T-helper 2 cell treated with Interferon-gamma antibody and Interleukin-4, amounts not matched to agents 100 ng/mL and 5 ng/mL, for 36 hours (primary cell): ENCODE data around the gene CTU1. TPM values are rescaled to one million over a fixed set of nuclear protein-coding genes. Genes with fewer than 3 reads are reported as not detected.

Experiments
- intact Hi-C: fragments of 100-400 bp; cut with micrococcal nuclease; formaldehyde crosslinking; loops from one replicate; pipeline ENCODE4 v1.15.1; 2023
- total RNA-seq: library from RNA; stranded (reverse); gene quantifications from 2 replicates; pipeline ENCODE4 v1.2.3, GENCODE V29; 2022

Gene CTU1
- total RNA-seq, 1 donor from 2014 or later: 9.0 TPM

- intact Hi-C loops: loop anchor here (1.0 to 10.0 kb wide), 3 partner anchors 303 to 596 kb away; partner anchors contain the start of genes CLEC11A and JOSD2
Measured at GRCh38 chr19:51107406-51108065, 673 bp downstream of the CTU1 start.

- intact Hi-C loops: loop anchor here (10.0 kb wide), 1 partner anchor 379 kb away; the partner anchor contains the start of gene CLEC11A
Measured at GRCh38 chr19:51103926-51104341, 4.3 kb downstream of the CTU1 start.

GRCh38 chr19:51102991-51103390, 5.2 kb downstream of the CTU1 start:
- intact Hi-C loops: loop anchor here (10.0 kb wide), 1 partner anchor 378 kb away; the partner anchor contains the start of gene CLEC11A

GRCh38 chr19:51101171-51101865, 6.9 kb downstream of the CTU1 start:
- intact Hi-C loops: loop anchor here (10.0 kb wide), 1 partner anchor 377 kb away; the partner anchor contains the start of gene CLEC11A

- intact Hi-C loops: loop anchor here (10.0 kb wide), 1 partner anchor 376 kb away; the partner anchor contains the start of gene CLEC11A
Measured at GRCh38 chr19:51100601-51101000, 7.6 kb downstream of the CTU1 start.

- intact Hi-C loops: no loop called here
Measured at GRCh38 chr19:51099047-51099382, 9.2 kb downstream of the CTU1 start.

- intact Hi-C loops: no loop called here
Measured at GRCh38 chr19:51098365-51099046, 9.7 kb downstream of the CTU1 start.

- intact Hi-C loops: loop anchor here (1.0 to 2.0 kb wide), 2 partner anchors 77 to 167 kb away; no protein-coding TSS in a partner anchor
Measured at GRCh38 chr19:51097796-51098195, 10.4 kb downstream of the CTU1 start.

GRCh38 chr19:51097166-51097738, 11.0 kb downstream of the CTU1 start:
- intact Hi-C loops: loop anchor here (1.0 to 2.0 kb wide), 2 partner anchors 76 to 167 kb away; no protein-coding TSS in a partner anchor

GRCh38 chr19:51096473-51097165, 11.6 kb downstream of the CTU1 start:
- intact Hi-C loops: loop anchor here (1.0 to 2.0 kb wide), 2 partner anchors 76 to 166 kb away; no protein-coding TSS in a partner anchor

GRCh38 chr19:51094696-51095279, 13.4 kb downstream of the CTU1 start:
- intact Hi-C loops: no loop called here

GRCh38 chr19:51093510-51094345, 14.5 kb downstream of the CTU1 start:
- intact Hi-C loops: no loop called here

- intact Hi-C loops: no loop called here
Measured at GRCh38 chr19:51093101-51093500, 15.1 kb downstream of the CTU1 start.

- intact Hi-C loops: no loop called here
Measured at GRCh38 chr19:51091895-51092873, 16.0 kb downstream of the CTU1 start.

- intact Hi-C loops: no loop called here
Measured at GRCh38 chr19:51091126-51091525, 17.1 kb downstream of the CTU1 start.

GRCh38 chr19:51090471-51090870, 17.7 kb downstream of the CTU1 start:
- intact Hi-C loops: no loop called here

- intact Hi-C loops: no loop called here
Measured at GRCh38 chr19:51089786-51090185, 18.4 kb downstream of the CTU1 start.

- intact Hi-C loops: no loop called here
Measured at GRCh38 chr19:51086153-51086850, 21.9 kb downstream of the CTU1 start.
